Esophagus muscularis mucosa (tissue), 4 donors: ENCODE data around the gene LAMTOR2. TPM values are rescaled to one million over a fixed set of nuclear protein-coding genes. Genes with fewer than 3 reads are reported as not detected.
A peak's percentile ranks its signal among the peaks of the same experiment; 100 is the strongest.

Experiments used
- DNase-seq: peaks from one replicate; pipeline ENCODE4 v3.0.0-alpha.2; 2017; ENCODE audit errors: extremely low spot score
- H3K27ac ChIP-seq, 4 donors: fragments of 200-600 bp; sonication (generic); replicated peaks in 1 of 4; 1 replicate in 3 of 4; 2 replicates in 1 of 4; pipeline ENCODE4 v1.5.1; 2016 to 2019; ENCODE audit warnings: mild to moderate bottlenecking in 1 of 4
- H3K27me3 ChIP-seq, 4 donors: fragments of 200-600 bp; sonication (generic); one replicate each; pipeline versions ENCODE4 v1.5.1 to v1.6.0; 2016 to 2019
- H3K36me3 ChIP-seq, 4 donors: fragments of 200-600 bp; sonication (generic); one replicate each; pipeline ENCODE4 v1.5.1; 2016 to 2019
- H3K4me1 ChIP-seq, 4 donors: fragments of 200-600 bp; sonication (generic); one replicate each; pipeline ENCODE4 v1.5.1; 2016 to 2019
- H3K4me3 ChIP-seq, 4 donors: fragments of 200-600 bp; sonication (generic); 1 replicate in 2 of 4; 2 replicates in 2 of 4; pipeline ENCODE4 v1.5.1; 2016 to 2019; ENCODE audit warnings: mild to moderate bottlenecking in 4 of 4, moderate library complexity in 1 of 4
- H3K9me3 ChIP-seq, 4 donors: fragments of 200-600 bp; sonication (generic); 1 replicate in 3 of 4; 2 replicates in 1 of 4; pipeline ENCODE4 v1.5.1; 2016 to 2019
- EP300 ChIP-seq: sonication (generic); formaldehyde crosslinking; IDR thresholded peaks from one replicate; pipeline ENCODE4 v1.6.1; 2017; ENCODE audit warnings: antibody characterized with exemption
- POLR2A ChIP-seq: fragments of 450-650 bp; IDR thresholded peaks from one replicate; pipeline ENCODE4 v1.6.1; 2017; ENCODE audit warnings: antibody characterized with exemption, moderate library complexity, mild to moderate bottlenecking, low read depth
- POLR2AphosphoS5 ChIP-seq, 2 donors: sonication (generic); formaldehyde crosslinking; IDR thresholded peaks; one replicate each; pipeline ENCODE4 v1.6.1; 2017; ENCODE audit warnings: antibody characterized with exemption in 2 of 2
- WGBS: methylation state at CpG from one replicate; pipeline ENCODE4 v1.1.5; 2018; 5-methylcytosine and 5-hydroxymethylcytosine counted together
- intact Hi-C: fragments of 100-400 bp; cut with DNase I; formaldehyde crosslinking; loops from one replicate; pipeline ENCODE4 v1.15.1; 2023
- total RNA-seq, 4 donors: library from RNA; depleted of rRNA; stranded (reverse); fragments of >200 nt; gene quantifications; one replicate each; pipeline versions ENCODE4 v1.1.0 to v1.2.1, GENCODE V29; 2016
- TF ChIP-seq, protein P1 (sequence below), 3 experiments: fragments of 200-600 bp in 2 of 3; fragments of 450-650 bp in 1 of 3; sonication (generic) in 2 of 3; IDR thresholded peaks; one replicate each; pipeline ENCODE4 v1.5.1; 2017 to 2019; ENCODE audit warnings: antibody characterized with exemption in 3 of 3, mild to moderate bottlenecking in 2 of 3, moderate library complexity in 1 of 3

Gene LAMTOR2
- 100 to 1,000 TPM in 1 of 4 donors, 10 to 100 TPM in 3; 59.3 to 106 (median 75.5) TPM for total RNA-seq

DNA sequence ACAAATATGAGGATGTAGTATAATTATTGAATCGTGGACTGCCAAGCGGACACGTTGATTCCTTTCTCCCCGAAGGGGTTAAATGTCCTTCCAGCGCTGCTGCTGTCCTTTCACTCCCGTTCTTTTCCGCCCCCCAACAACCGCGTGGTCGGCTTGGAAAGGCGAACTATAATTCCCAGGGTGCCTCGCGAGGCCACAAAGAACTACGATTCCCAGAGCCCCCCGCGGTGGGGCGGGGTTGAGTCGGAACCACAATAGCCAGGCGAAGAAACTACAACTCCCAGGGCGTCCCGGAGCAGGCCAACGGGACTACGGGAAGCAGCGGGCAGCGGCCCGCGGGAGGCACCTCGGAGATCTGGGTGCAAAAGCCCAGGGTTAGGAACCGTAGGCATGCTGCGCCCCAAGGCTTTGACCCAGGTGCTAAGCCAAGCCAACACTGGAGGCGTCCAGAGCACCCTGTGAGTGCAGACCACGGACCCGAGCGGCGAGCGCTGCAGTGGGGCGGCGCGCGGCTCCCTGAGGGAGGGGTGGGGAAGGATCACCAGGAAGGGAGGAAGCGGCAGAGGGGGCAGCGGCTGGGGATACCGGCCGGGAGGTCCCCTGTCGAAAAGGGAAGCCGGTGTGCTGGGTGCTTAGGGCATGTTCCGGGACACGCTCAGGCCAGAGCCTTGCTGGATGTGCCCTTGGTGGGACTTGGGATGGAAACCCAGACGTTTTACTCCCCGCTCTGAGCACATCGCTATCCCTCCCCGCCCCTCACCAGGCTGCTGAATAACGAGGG, at the start of gene LAMTOR2:
Gene LAMTOR2, plus strand, starts transcription at position 283 of the 781 bp plus-strand sequence. Its CDS starts 108 bp downstream, at position 391.
- WGBS: 0% methylated on average over 7 of the region's 53 CpGs
- peak within 1 kb of the TSS; percentile 70 to 100 (median 93) for H3K4me3 ChIP-seq
- intact Hi-C loops: no loop called here

DNA sequence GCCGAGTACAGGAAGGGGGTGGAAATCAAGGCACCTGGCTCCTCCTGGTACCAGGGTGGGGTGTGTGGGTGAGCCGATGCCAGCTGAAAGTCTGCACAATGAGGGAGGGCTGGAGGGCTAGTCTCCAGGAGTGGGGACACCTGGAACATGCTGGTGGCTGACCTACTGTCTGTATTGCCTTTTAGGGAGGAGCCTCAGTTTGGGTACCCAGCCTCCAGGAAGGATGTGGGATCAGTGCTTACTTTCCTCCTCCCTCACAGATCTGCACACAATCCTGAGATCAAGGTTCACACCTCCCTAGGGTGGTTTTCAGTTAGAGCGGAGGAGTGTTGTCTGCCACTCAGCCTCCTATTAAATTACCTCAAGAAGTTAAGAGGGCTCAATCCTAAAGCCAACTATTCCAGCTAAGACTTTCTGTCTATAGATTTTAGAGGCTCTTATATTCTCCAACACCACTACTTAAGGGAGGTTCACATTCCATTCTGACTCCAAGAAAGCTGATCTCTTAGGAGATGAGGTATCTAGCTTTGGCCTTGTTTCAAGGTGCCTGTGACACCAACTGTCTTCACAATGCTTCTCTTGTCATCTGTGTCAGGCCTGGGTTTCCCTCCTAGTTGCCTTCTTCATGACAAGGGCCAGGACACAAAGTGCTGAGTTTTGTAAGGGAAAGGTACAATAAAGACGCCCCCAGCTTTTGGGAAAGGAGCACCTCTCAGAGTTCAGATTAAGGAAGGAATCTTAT, 49.6 kb upstream of the LAMTOR2 start:
- H3K4me1 ChIP-seq: peaks cover 0 to 10% (median 4%) of the 10 kb centered on the region in 4 donors
- TF ChIP-seq, protein P1, sequence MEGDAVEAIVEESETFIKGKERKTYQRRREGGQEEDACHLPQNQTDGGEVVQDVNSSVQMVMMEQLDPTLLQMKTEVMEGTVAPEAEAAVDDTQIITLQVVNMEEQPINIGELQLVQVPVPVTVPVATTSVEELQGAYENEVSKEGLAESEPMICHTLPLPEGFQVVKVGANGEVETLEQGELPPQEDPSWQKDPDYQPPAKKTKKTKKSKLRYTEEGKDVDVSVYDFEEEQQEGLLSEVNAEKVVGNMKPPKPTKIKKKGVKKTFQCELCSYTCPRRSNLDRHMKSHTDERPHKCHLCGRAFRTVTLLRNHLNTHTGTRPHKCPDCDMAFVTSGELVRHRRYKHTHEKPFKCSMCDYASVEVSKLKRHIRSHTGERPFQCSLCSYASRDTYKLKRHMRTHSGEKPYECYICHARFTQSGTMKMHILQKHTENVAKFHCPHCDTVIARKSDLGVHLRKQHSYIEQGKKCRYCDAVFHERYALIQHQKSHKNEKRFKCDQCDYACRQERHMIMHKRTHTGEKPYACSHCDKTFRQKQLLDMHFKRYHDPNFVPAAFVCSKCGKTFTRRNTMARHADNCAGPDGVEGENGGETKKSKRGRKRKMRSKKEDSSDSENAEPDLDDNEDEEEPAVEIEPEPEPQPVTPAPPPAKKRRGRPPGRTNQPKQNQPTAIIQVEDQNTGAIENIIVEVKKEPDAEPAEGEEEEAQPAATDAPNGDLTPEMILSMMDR (IDR thresholded peaks at IDR 0.05): no peak
- TF ChIP-seq EP300 (no peak), POLR2A (no peak), POLR2AphosphoS5 (IDR thresholded peaks at IDR 0.05) (no peak)
- DNase-seq: no peak
- no peak overlapping the region for H3K4me3 ChIP-seq
- intact Hi-C loops: no loop called here
- H3K9me3 ChIP-seq: no peaks in the 10 kb centered on the region
- no peaks in the 10 kb centered on the region for H3K27me3 ChIP-seq
- WGBS: 84% methylated on average over 4 of the region's 4 CpGs
- no peak overlapping the region for H3K27ac ChIP-seq
- peaks cover 10 to 27% (median 23%) of the 10 kb centered on the region in 4 donors for H3K36me3 ChIP-seq

More for the DNA sequence above, at the start of gene LAMTOR2:
- H3K36me3 ChIP-seq: peaks cover 6 to 45% (median 27%) of the 10 kb centered on the region in 4 donors
- no peaks in the 10 kb centered on the region for H3K9me3 ChIP-seq
- peaks cover 21 to 32% (median 31%) of the 10 kb centered on the region in 4 donors for H3K4me1 ChIP-seq
- TF ChIP-seq EP300 (no peak), POLR2AphosphoS5 (IDR thresholded peaks at IDR 0.05) (peak; percentile 87 to 96)
- TF ChIP-seq, protein P1 (IDR thresholded peaks at IDR 0.05): peak in 1 of 3 experiments; percentile 43
- peak; percentile 99 for DNase-seq
- H3K27ac ChIP-seq: peak within 1 kb of the TSS; percentile 91 to 96 (median 94)
- no peaks in the 10 kb centered on the region for H3K27me3 ChIP-seq

DNA sequence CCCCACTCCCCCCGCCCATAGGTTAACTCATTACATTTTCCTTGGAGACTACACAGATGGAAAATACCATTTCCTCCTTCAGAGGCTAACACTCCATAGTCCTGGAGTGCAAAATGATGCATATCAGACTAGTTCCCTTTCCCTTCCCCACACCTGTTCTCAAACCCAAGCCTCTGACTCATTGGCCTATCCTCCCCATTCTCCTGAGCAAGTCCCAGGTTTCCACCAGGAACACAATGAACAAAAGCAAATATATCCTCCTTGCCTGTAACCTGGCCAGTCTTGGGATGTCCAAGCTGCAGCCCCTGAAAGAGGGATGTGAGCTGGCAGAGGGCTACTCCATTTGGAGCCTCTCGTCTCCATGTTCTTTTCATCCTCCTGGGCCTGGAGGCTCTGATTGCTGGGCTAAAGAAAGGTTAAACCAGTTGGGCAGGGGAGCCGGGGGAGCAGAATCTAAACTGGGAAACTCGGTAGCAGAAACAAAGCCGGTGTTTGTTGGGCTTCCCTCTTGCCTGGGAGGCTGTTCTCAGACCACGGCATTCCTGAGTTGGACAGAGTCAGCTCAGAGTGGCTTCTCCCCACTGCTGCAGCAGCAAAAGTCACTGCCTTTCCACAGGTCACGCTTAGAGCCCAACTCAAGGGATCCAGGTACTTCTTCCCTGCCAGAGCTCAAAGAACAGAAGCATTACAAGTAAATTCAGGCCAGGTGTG, 47.8 kb upstream of the LAMTOR2 start:
- intact Hi-C loops: no loop called here
- no peaks in the 10 kb centered on the region for H3K9me3 ChIP-seq
- no peak overlapping the region for H3K4me3 ChIP-seq
- H3K27ac ChIP-seq: no peak overlapping the region
- no peak for DNase-seq
- WGBS: 66% methylated on average over 7 of the region's 7 CpGs
- TF ChIP-seq EP300 (no peak), POLR2A (no peak)
- TF ChIP-seq, protein P1 (IDR thresholded peaks at IDR 0.05): no peak
- peaks cover 24 to 45% (median 41%) of the 10 kb centered on the region in 4 donors for H3K36me3 ChIP-seq
- H3K4me1 ChIP-seq: no peaks in the 10 kb centered on the region
- H3K27me3 ChIP-seq: no peaks in the 10 kb centered on the region

DNA sequence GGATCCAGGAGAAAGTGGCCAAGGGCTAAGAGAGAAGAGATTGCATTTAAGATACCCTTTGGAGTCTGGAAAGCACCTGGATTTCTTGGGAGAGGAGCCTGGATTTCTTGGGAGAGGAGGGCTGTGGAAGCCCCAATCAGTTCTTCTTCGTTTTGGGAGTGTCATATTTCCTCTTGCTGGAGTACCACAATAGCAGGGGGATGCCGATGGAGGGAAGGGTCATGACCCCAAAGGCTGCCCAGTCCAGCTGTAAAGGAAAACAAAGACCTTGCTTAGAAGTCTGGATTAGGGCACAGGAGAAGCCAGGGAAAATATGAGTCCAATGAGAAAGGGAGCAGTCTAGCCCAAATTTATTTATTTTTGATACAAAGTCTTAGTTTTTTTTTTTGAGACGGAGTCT, 45.2 kb upstream of the LAMTOR2 start:
- Histone ChIP-seq H3K27me3 (no peaks in the 10 kb centered on the region), H3K9me3 (no peaks in the 10 kb centered on the region), H3K27ac (no peak overlapping the region), H3K36me3 (peaks cover 37 to 71% (median 66%) of the 10 kb centered on the region in 4 donors), H3K4me1 (no peaks in the 10 kb centered on the region), H3K4me3 (no peak overlapping the region)
- intact Hi-C loops: no loop called here
- no peak for DNase-seq
- TF ChIP-seq POLR2A: no peak
- no peak for TF ChIP-seq EP300
- no peak for TF ChIP-seq POLR2AphosphoS5 (IDR thresholded peaks at IDR 0.05)
- TF ChIP-seq, protein P1 (IDR thresholded peaks at IDR 0.05): no peak
- WGBS: 59% methylated on average over 3 of the region's 3 CpGs
